Hippocampal formation (tissue), 2 donors: ENCODE data around the gene PLAC1.

Experiments used
- DNase-seq, 2 donors: peaks; one replicate each; lab custom pipeline; 2025; lab: John Stamatoyannopoulos, UW

PLAC1 gene

GRCh38 chrX:134543288-134543687, 115.0 kb downstream of the PLAC1 start:
- no peak for DNase-seq

- no peak for DNase-seq
Observed at GRCh38 chrX:134542485-134542884, 115.8 kb downstream of the PLAC1 start.

GRCh38 chrX:134541906-134542305, 116.4 kb downstream of the PLAC1 start:
- DNase-seq: no peak

- DNase-seq: no peak
Observed at GRCh38 chrX:134538316-134538715, 120.0 kb downstream of the PLAC1 start.

- DNase-seq: no peak
Observed at GRCh38 chrX:134537179-134537955, 120.9 kb downstream of the PLAC1 start.

GRCh38 chrX:134533952-134534351, 124.3 kb downstream of the PLAC1 start:
- DNase-seq: no peak

- no peak for DNase-seq
Observed at GRCh38 chrX:134533352-134533751, 124.9 kb downstream of the PLAC1 start.

- DNase-seq: no peak
Observed at GRCh38 chrX:134530845-134531244, 127.4 kb downstream of the PLAC1 start.

GRCh38 chrX:134529481-134529880, 128.8 kb downstream of the PLAC1 start:
- no peak for DNase-seq

- no peak for DNase-seq
Observed at GRCh38 chrX:134528960-134529359, 129.3 kb downstream of the PLAC1 start.

- no peak for DNase-seq
Observed at GRCh38 chrX:134526399-134526798, 131.9 kb downstream of the PLAC1 start.

- DNase-seq: no peak
Observed at GRCh38 chrX:134525086-134525792, 133.0 kb downstream of the PLAC1 start.

GRCh38 chrX:134524181-134524580, 134.1 kb downstream of the PLAC1 start:
- no peak for DNase-seq

GRCh38 chrX:134520860-134521390, 137.3 kb downstream of the PLAC1 start:
- no peak for DNase-seq
